Epithelial cell of prostate (primary cell): ENCODE measurements around the gene ITPR1.

Experiments
- DNase-seq: peaks from one replicate; pipeline ENCODE4 v3.0.0-alpha.2; 2011; ENCODE audit warnings: low read depth, low spot score
- H3K27ac ChIP-seq: fragments of 450-650 bp; 2 replicates; pipeline ENCODE4 v1.5.1; 2017; ENCODE audit warnings: mild to moderate bottlenecking

ITPR1 gene

DNA sequence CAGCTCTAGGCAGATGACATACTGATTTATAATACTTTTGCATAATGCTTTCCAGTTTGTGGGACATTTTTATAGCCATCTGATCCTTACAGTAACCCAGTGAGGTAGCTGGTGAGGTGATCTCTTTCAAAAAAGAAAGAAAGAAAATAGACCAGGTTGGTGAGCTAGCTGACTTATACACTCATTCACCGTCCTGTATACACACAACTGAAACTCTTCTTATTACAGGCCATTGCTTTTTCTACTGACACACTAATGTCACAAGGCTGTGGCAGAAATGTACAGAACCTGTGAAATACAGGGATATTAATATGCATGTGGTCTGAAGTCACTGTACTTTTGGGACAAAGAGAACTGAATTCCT lies 335.9 kb downstream of the ITPR1 start:
- H3K27ac ChIP-seq = peak overlapping the region; percentile 96
- no peak for DNase-seq

GRCh38 chr3:4830586-4830914 lies 337.4 kb downstream of the ITPR1 start:
- no peak for DNase-seq
- peak overlapping the region; percentile 96 for H3K27ac ChIP-seq

- DNase-seq = no peak
- peak overlapping the region; percentile 96 for H3K27ac ChIP-seq
Observed at GRCh38 chr3:4831580-4831950, 338.4 kb downstream of the ITPR1 start.

- no peak overlapping the region for H3K27ac ChIP-seq
- DNase-seq = no peak
Observed at GRCh38 chr3:4833471-4833870, 340.3 kb downstream of the ITPR1 start.

GRCh38 chr3:4834403-4834866 lies 341.3 kb downstream of the ITPR1 start:
- H3K27ac ChIP-seq = no peak overlapping the region

GRCh38 chr3:4835616-4836043 lies 342.5 kb downstream of the ITPR1 start:
- DNase-seq = no peak
- no peak overlapping the region for H3K27ac ChIP-seq

More at GRCh38 chr3:4834403-4834866, 341.3 kb downstream of the ITPR1 start:
- DNase-seq = no peak

DNA sequence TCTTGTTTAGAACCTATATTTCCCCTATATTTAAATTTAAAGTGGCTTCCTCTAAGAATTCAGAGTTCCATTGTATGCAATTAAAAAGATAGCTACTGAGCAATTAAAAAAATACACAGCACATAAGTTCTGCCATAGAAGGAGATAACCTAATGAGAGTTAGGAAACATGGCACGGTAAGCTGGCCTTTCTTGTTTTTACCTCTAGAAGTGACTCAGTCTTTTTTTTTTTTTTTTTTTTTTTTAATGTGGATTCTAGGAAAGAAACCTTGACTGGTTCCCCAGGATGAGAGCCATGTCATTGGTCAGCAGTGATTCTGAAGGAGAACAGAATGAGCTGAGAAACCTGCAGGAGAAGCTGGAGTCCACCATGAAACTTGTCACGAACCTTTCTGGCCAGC lies 343.4 kb downstream of the ITPR1 start:
- no peak overlapping the region for H3K27ac ChIP-seq
- no peak for DNase-seq

GRCh38 chr3:4837374-4837930 lies 344.3 kb downstream of the ITPR1 start:
- DNase-seq = no peak
- H3K27ac ChIP-seq = no peak overlapping the region

GRCh38 chr3:4838621-4839022 lies 345.5 kb downstream of the ITPR1 start:
- DNase-seq = no peak
- no peak overlapping the region for H3K27ac ChIP-seq

DNA sequence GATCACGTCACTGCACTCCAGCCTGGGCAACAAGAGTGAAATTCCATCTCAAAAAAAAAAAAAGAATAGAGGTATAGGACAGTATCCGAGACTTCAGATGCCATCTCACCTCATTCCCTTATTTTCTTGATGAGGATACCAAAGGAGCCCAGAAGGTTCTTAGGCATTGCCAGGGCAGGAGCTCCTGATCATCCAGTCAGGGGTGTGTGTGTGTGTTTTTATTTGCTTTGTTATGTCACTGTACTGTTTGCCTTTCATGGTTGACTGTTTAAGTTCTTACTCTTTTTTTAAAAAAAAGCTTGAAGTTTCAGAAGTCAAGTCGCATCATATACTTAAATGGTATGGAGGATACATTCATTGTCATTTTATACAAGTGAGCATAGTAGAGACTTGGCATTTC lies 346.1 kb downstream of the ITPR1 start:
- H3K27ac ChIP-seq = no peak overlapping the region
- no peak for DNase-seq

- H3K27ac ChIP-seq = no peak overlapping the region
- no peak for DNase-seq
Observed at GRCh38 chr3:4841225-4841624, 348.1 kb downstream of the ITPR1 start.

DNA sequence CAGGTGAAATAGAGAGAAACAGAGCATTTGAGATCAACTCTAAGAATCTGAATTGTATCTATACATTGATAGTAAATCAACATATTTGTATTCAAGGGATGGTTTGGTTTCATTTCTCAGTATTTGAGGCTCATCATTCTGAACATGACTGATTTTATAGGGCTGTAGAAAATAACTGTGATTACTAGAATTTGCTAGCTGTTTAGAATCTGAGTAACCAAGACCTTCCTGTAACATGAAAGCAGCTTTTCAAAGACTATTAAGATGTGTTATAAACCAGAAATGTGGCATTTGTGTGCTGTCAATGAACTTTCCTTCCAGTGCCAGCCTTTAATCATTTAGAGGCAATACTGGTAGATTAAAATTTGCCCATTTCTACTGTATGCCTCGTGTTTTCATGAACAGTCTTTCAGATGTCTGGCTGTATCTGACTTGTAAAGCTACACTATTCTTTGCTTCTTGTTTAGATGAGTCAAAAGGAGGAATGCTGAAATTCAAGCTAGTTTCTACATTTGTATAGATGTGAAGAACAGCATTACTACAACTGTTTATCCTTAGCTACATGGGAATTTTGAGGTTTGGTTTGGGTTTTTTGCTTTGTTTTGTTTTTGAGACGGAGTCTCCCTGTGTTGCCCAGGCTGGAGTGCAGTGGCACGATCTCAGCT lies 348.8 kb downstream of the ITPR1 start:
- no peak for DNase-seq

GRCh38 chr3:4843619-4844018 lies 350.5 kb downstream of the ITPR1 start:
- H3K27ac ChIP-seq = no peak overlapping the region
- DNase-seq = no peak

More for the DNA sequence above, 348.8 kb downstream of the ITPR1 start:
- H3K27ac ChIP-seq = no peak overlapping the region

DNA sequence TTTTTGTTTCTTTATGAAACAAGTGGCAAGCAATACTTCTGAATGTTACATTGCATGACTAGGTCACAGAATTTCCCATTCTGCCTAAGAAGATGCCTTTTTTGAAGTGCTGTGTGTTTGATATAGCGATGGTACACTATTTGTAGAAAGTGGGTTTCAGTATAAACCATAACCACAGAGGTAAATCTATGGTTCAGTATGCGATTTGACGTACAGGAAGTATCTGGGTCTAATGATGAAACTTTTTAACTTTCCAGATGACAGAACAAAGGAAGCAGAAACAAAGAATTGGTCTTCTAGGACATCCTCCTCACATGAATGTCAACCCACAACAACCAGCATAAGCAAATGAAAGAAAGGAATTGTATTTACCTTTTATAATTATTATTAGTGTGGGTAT lies 352.7 kb downstream of the ITPR1 start:
- H3K27ac ChIP-seq = no peak overlapping the region
- no peak for DNase-seq

- DNase-seq = no peak
- H3K27ac ChIP-seq = no peak overlapping the region
Observed at GRCh38 chr3:4846543-4846942, 353.4 kb downstream of the ITPR1 start.

GRCh38 chr3:4848176-4848825 lies 355.2 kb downstream of the ITPR1 start:
- no peak overlapping the region for H3K27ac ChIP-seq
- DNase-seq = no peak

DNA sequence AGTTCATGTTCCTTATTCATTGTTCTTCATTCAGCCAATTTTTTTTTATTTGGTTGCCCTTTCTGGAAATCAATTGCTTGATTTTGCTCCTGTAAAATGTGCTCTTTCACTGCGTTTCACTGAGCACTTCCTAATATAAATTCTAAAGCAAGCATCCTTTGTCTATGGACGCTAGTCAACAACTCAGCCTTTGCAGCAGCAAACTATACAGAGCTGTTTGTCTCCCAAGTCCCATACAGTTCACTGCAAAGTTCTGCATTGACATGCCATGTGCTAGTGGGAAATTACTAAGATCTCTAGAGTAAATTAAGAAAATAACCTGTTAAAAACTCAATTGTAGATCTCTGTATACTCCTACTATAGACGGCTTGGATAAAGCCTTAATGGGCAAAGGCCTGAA lies 356.0 kb downstream of the ITPR1 start:
- H3K27ac ChIP-seq = no peak overlapping the region
- no peak for DNase-seq

GRCh38 chr3:4849739-4850138 lies 356.6 kb downstream of the ITPR1 start:
- H3K27ac ChIP-seq = no peak overlapping the region
- no peak for DNase-seq

DNA sequence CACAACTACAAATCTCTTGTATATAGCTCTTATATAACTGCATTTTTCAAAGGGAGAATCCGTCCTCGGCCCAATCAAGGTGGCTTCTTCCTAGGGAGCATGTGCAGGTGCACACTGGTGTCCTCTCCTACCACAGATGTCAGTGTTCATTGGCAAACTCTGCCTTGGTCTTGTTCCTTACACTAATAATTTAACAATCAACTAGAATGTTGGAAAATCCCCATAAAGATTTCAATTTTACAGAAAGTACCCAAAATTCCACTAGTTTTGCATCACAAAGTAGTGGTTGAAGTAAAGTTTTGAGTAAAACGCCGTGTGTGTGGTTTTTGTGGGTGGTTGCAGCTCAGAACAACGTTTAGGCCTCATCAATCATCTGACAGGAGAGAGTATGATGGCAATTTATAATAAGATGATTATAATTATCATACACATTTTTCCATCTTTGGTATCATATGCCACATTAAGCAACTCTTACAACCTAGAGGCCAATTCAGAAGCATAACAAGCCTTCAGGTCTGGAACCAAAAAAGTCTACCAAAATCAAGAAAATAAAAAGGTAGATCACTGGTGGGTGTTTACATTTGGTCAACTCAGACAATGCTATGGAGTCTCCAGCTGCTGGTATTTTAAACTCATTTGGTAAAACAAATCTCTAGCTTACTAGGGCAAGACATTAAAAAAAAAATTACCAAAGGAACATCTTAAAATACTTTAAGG lies 357.2 kb downstream of the ITPR1 start:
- no peak overlapping the region for H3K27ac ChIP-seq
- no peak for DNase-seq

- DNase-seq = no peak
- H3K27ac ChIP-seq = no peak overlapping the region
Observed at GRCh38 chr3:4850928-4851265, 357.7 kb downstream of the ITPR1 start.
